T-helper 2 cell treated with Interferon-gamma antibody and Interleukin-4, amounts not matched to agents 100 ng/mL and 5 ng/mL, for 36 hours (primary cell): ENCODE measurements around the gene TEAD1. TPM values are rescaled to one million over a fixed set of nuclear protein-coding genes. Genes with fewer than 3 reads are reported as not detected.
"Not testable (repeated sequence)": the region's sequence is repeated elsewhere in the genome, so short reads cannot be mapped to it uniquely, and the experiment has no call there.

Experiments used
- intact Hi-C: fragments of 100-400 bp; cut with micrococcal nuclease; formaldehyde crosslinking; loops from one replicate; pipeline ENCODE4 v1.15.1; 2023
- total RNA-seq: library from RNA; stranded (reverse); gene quantifications from 2 replicates; pipeline ENCODE4 v1.2.3, GENCODE V29; 2022

The TEAD1 gene
- total RNA-seq, 1 donor from 2014 or later, result 0.18 TPM

- intact Hi-C loops, result no loop called here
Observed at GRCh38 chr11:12856338-12856737, 182.1 kb downstream of the TEAD1 start.

- intact Hi-C loops, result no loop called here
Observed at GRCh38 chr11:12857572-12857971, 183.4 kb downstream of the TEAD1 start.

GRCh38 chr11:12859872-12860657 is 185.8 kb downstream of the TEAD1 start:
- intact Hi-C loops, result no loop called here

- intact Hi-C loops, result no loop called here
Observed at GRCh38 chr11:12860827-12861226, 186.6 kb downstream of the TEAD1 start.

- intact Hi-C loops, result no loop called here
Observed at GRCh38 chr11:12862696-12863469, 188.7 kb downstream of the TEAD1 start.

GRCh38 chr11:12863605-12864121 is 189.4 kb downstream of the TEAD1 start:
- intact Hi-C loops, result no loop called here

GRCh38 chr11:12864316-12865156 is 190.3 kb downstream of the TEAD1 start:
- intact Hi-C loops, result no loop called here

GRCh38 chr11:12865863-12866595 is 191.8 kb downstream of the TEAD1 start:
- intact Hi-C loops, result no loop called here

GRCh38 chr11:12867531-12867930 is 193.3 kb downstream of the TEAD1 start:
- intact Hi-C loops, result no loop called here

GRCh38 chr11:12868315-12869073 is 194.3 kb downstream of the TEAD1 start:
- intact Hi-C loops, result no loop called here

GRCh38 chr11:12871241-12871640 is 197.0 kb downstream of the TEAD1 start:
- intact Hi-C loops, result no loop called here

- intact Hi-C loops, result no loop called here
Observed at GRCh38 chr11:12871788-12872321, 197.6 kb downstream of the TEAD1 start.

- intact Hi-C loops, result no loop called here
Observed at GRCh38 chr11:12876340-12876739, 202.1 kb downstream of the TEAD1 start.

GRCh38 chr11:12876988-12877387 is 202.8 kb downstream of the TEAD1 start:
- intact Hi-C loops, result no loop called here

- intact Hi-C loops, result not testable (repeated sequence)
Observed at GRCh38 chr11:12877508-12877907, 203.3 kb downstream of the TEAD1 start.

GRCh38 chr11:12880327-12880726 is 206.1 kb downstream of the TEAD1 start:
- intact Hi-C loops, result no loop called here

GRCh38 chr11:12882670-12883069 is 208.4 kb downstream of the TEAD1 start:
- intact Hi-C loops, result no loop called here

GRCh38 chr11:12884751-12885318 is 210.6 kb downstream of the TEAD1 start:
- intact Hi-C loops, result no loop called here

GRCh38 chr11:12885717-12886239 is 211.6 kb downstream of the TEAD1 start:
- intact Hi-C loops, result no loop called here
